Adrenal gland (tissue), 5 donors: ENCODE measurements around the gene RAP1GAP2.

Experiments
- POLR2A ChIP-seq, 2 donors: fragments of 450-650 bp; IDR thresholded peaks; one replicate each; pipeline ENCODE4 v1.6.1; 2017; ENCODE audit warnings: antibody characterized with exemption in 2 of 2, mild to moderate bottlenecking in 2 of 2, moderate library complexity in 1 of 2
- TF ChIP-seq, protein P1 (sequence below), 6 experiments: fragments of 450-650 bp in 4 of 6; fragments of 200-600 bp in 2 of 6; sonication (generic) in 1 of 6; IDR thresholded peaks; 1 replicate in 5 of 6; 2 replicates in 1 of 6; pipeline versions ENCODE4 v1.5.1 to v1.8.0; 2016 to 2021; ENCODE audit warnings: antibody characterized with exemption in 6 of 6, mild to moderate bottlenecking in 2 of 6, moderate library complexity in 1 of 6
- donor health status: DM: no; HTN: no; CAD: no.

GRCh38 chr17:3032258-3033247 is 236.3 kb downstream of the RAP1GAP2 start:
- TF ChIP-seq, protein P1, sequence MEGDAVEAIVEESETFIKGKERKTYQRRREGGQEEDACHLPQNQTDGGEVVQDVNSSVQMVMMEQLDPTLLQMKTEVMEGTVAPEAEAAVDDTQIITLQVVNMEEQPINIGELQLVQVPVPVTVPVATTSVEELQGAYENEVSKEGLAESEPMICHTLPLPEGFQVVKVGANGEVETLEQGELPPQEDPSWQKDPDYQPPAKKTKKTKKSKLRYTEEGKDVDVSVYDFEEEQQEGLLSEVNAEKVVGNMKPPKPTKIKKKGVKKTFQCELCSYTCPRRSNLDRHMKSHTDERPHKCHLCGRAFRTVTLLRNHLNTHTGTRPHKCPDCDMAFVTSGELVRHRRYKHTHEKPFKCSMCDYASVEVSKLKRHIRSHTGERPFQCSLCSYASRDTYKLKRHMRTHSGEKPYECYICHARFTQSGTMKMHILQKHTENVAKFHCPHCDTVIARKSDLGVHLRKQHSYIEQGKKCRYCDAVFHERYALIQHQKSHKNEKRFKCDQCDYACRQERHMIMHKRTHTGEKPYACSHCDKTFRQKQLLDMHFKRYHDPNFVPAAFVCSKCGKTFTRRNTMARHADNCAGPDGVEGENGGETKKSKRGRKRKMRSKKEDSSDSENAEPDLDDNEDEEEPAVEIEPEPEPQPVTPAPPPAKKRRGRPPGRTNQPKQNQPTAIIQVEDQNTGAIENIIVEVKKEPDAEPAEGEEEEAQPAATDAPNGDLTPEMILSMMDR (IDR thresholded peaks at IDR 0.05): no peak
- no peak for TF ChIP-seq POLR2A (IDR thresholded peaks at IDR 0.05)
